HCT116 (cell line): ENCODE measurements around the gene PRSS33. TPM values are rescaled to one million over a fixed set of nuclear protein-coding genes. Genes with fewer than 3 reads are reported as not detected.

Source experiments
- ATAC-seq: fragments of 200-7000 bp; cut with Tn5 transposase; 2 replicates; pipeline ENCODE4 v1.9.1; 2020; ENCODE audit warnings: mild to moderate bottlenecking, moderate library complexity
- BruUV-seq: library from RNA; stranded (reverse); fragments of 400-500 nt; replicated peaks from 2 replicates; lab custom pipeline; 2021; lab: Mats Ljungman, UMichigan
- CTCF ChIA-PET: fragments of 300-600 bp; sonication (Branson Sonifier 250); formaldehyde crosslinking; loops from one replicate; lab custom pipeline; 2021; ENCODE audit warnings: antibody characterized with exemption; lab: Charles Lee
- POLR2A ChIA-PET: fragments of 300-600, 350-600 bp; sonication (Branson Sonifier 250); formaldehyde crosslinking; loops from one replicate; lab custom pipeline; 2021; ENCODE audit warnings: antibody characterized with exemption; lab: Charles Lee
- RAD21 ChIA-PET, 2 experiments: fragments of 300-600 bp; sonication (Branson Sonifier 250); formaldehyde crosslinking; loops; one replicate each; lab custom pipeline; 2023; ENCODE audit warnings: low total read pairs in 2 of 2; ENCODE audit not compliant: uncharacterized antibody in 2 of 2, unreplicated experiment in 2 of 2, low non-redundant PET in 1 of 2; lab: Charles Lee
- DNase-seq: peaks from one replicate; pipeline ENCODE4 v3.0.0-alpha.2; 2010; ENCODE audit warnings: low read depth, low spot score
- H2AFZ ChIP-seq: fragments of 200-600 bp; shearing (Covaris generic), sonication (generic); 2 replicates; pipeline ENCODE4 v1.6.1; 2017; ENCODE audit warnings: low read depth, mixed run types, mixed read lengths, antibody characterized with exemption, low read length; ENCODE audit not compliant: poor library complexity, severe bottlenecking
- H3K27ac ChIP-seq: 2 replicates; pipeline ENCODE4 v1.5.1; 2012; ENCODE audit warnings: low read depth, low read length
- H3K27me3 ChIP-seq: fragments of 200-600 bp; sonication (generic); 2 replicates; pipeline ENCODE4 v1.6.1; 2016; ENCODE audit warnings: mixed run types, low read length, mixed read lengths; ENCODE audit not compliant: insufficient read depth
- H3K36me3 ChIP-seq, 2 experiments: fragments of 200-500 bp in 1 of 2; fragments of 200-600 bp in 1 of 2; sonication (Bioruptor generic) in 1 of 2; sonication (generic) in 1 of 2; 2 replicates each; pipeline versions ENCODE4 v1.5.1 to v1.6.1; 2014 to 2016; ENCODE audit warnings: low read length in 2 of 2, inconsistent platforms in 1 of 2, mixed read lengths in 1 of 2, mixed run types in 1 of 2; ENCODE audit not compliant: insufficient read depth in 2 of 2, control insufficient read depth in 1 of 2
- H3K4me1 ChIP-seq, 2 experiments: fragments of 200-600 bp in 1 of 2; sonication (generic) in 1 of 2; 2 replicates each; pipeline versions ENCODE4 v1.5.1 to v1.6.1; 2012 to 2017; ENCODE audit warnings: low read length in 2 of 2, inconsistent platforms in 1 of 2, mild to moderate bottlenecking in 1 of 2, mixed read lengths in 1 of 2, mixed run types in 1 of 2, moderate library complexity in 1 of 2; ENCODE audit not compliant: insufficient read depth in 2 of 2, control insufficient read depth in 1 of 2
- H3K4me2 ChIP-seq: fragments of 200-600 bp; sonication (generic); 2 replicates; pipeline ENCODE4 v1.6.1; 2017; ENCODE audit warnings: mixed run types, low read length, mixed read lengths
- H3K4me3 ChIP-seq, 2 experiments: fragments of 200-600 bp in 1 of 2; sonication (generic) in 1 of 2; replicated peaks in 1 of 2; 2 replicates each; pipeline ENCODE4 v1.5.1; 2011 to 2016; ENCODE audit warnings: low read length in 2 of 2, control low read depth in 1 of 2, low read depth in 1 of 2, mild to moderate bottlenecking in 1 of 2, mixed read lengths in 1 of 2, mixed run types in 1 of 2
- H3K79me2 ChIP-seq: fragments of 200-600 bp; sonication (generic); 2 replicates; pipeline ENCODE4 v1.6.1; 2017; ENCODE audit warnings: mild to moderate bottlenecking, mixed run types, low read length, moderate library complexity, mixed read lengths; ENCODE audit not compliant: insufficient read depth
- H3K9ac ChIP-seq: fragments of 200-600 bp; sonication (generic); 2 replicates; pipeline ENCODE4 v1.6.1; 2016; ENCODE audit warnings: low read length, mixed read lengths
- H3K9me2 ChIP-seq: fragments of 200-600 bp; sonication (generic), shearing (Covaris generic); 2 replicates; pipeline ENCODE4 v1.6.1; 2017; ENCODE audit warnings: mixed run types, mild to moderate bottlenecking, moderate library complexity; ENCODE audit not compliant: insufficient read depth
- H3K9me3 ChIP-seq, 2 experiments: fragments of 200-500 bp in 1 of 2; fragments of 200-600 bp in 1 of 2; sonication (Bioruptor generic) in 1 of 2; sonication (generic) in 1 of 2; 2 replicates each; pipeline ENCODE4 v1.6.1; 2014 to 2017; ENCODE audit warnings: low read length in 2 of 2, mixed read lengths in 2 of 2, inconsistent platforms in 1 of 2, low read depth in 1 of 2, mild to moderate bottlenecking in 1 of 2, mixed run types in 1 of 2, moderate library complexity in 1 of 2; ENCODE audit not compliant: control insufficient read depth in 1 of 2, insufficient read depth in 1 of 2
- H4K20me1 ChIP-seq: fragments of 200-600 bp; sonication (generic), shearing (Covaris generic); 2 replicates; pipeline ENCODE4 v1.6.1; 2017; ENCODE audit warnings: mixed run types, mild to moderate bottlenecking, moderate library complexity; ENCODE audit not compliant: insufficient read depth
- CBX3 ChIP-seq: IDR thresholded peaks from 2 replicates; pipeline ENCODE4 v1.6.1; 2012; ENCODE audit warnings: low read depth
- CEBPB ChIP-seq: IDR thresholded peaks from 2 replicates; pipeline ENCODE4 v1.6.1; 2012; ENCODE audit warnings: low read depth
- CTCF ChIP-seq, 3 experiments: fragments of 200-600 bp in 1 of 3; sonication (generic) in 1 of 3; IDR thresholded peaks in 2 of 3; conservative IDR thresholded peaks in 1 of 3; 2 replicates each; pipeline ENCODE4 v1.5.1; 2012 to 2017; ENCODE audit warnings: low read depth in 2 of 3, low read length in 2 of 3, antibody characterized with exemption in 1 of 3, borderline replicate concordance in 1 of 3, control low read depth in 1 of 3, mild to moderate bottlenecking in 1 of 3, mixed read lengths in 1 of 3, mixed run types in 1 of 3, moderate library complexity in 1 of 3; ENCODE audit not compliant: insufficient read depth in 1 of 3
- EGR1 ChIP-seq: IDR thresholded peaks from 2 replicates; pipeline ENCODE4 v1.6.1; 2012; ENCODE audit warnings: low read depth
- ELF1 ChIP-seq: IDR thresholded peaks from 2 replicates; pipeline ENCODE4 v1.6.1; 2012; ENCODE audit warnings: low read depth, borderline replicate concordance
- EZH2 ChIP-seq: fragments of 200-600 bp; sonication (generic); IDR thresholded peaks from 2 replicates; pipeline ENCODE4 v1.6.1; 2017; ENCODE audit warnings: antibody characterized with exemption, mixed run types
- MAX ChIP-seq: IDR thresholded peaks from 2 replicates; pipeline ENCODE4 v1.6.1; 2012
- POLR2A ChIP-seq: IDR thresholded peaks from 2 replicates; pipeline ENCODE4 v1.7.0; 2011; ENCODE audit warnings: borderline replicate concordance; ENCODE audit not compliant: insufficient read depth, insufficient read length; ENCODE audit errors: extremely low read depth
- POLR2AphosphoS5 ChIP-seq: IDR thresholded peaks from 2 replicates; pipeline ENCODE4 v1.6.1; 2011; ENCODE audit warnings: mild to moderate bottlenecking, low read depth, low read length, moderate library complexity
- REST ChIP-seq: IDR thresholded peaks from 2 replicates; pipeline ENCODE4 v1.6.1; 2012; ENCODE audit warnings: low read depth
- SP1 ChIP-seq: IDR thresholded peaks from 2 replicates; pipeline ENCODE4 v1.6.1; 2012; ENCODE audit warnings: low read depth
- SRF ChIP-seq: IDR thresholded peaks from 2 replicates; pipeline ENCODE4 v1.6.1; 2012; ENCODE audit warnings: low read depth
- TCF7L2 ChIP-seq: IDR thresholded peaks from 2 replicates; pipeline ENCODE4 v1.7.0; 2011; ENCODE audit warnings: borderline replicate concordance, inconsistent platforms; ENCODE audit not compliant: insufficient read depth, insufficient read length; ENCODE audit errors: extremely low read depth
- YY1 ChIP-seq: IDR thresholded peaks from 2 replicates; pipeline ENCODE4 v1.6.1; 2011; ENCODE audit warnings: low read length, low read depth, moderate library complexity, mild to moderate bottlenecking; ENCODE audit not compliant: insufficient replicate concordance; ENCODE audit errors: extremely low read depth
- ZNF274 ChIP-seq: fragments of 200-500 bp; sonication (Bioruptor generic); IDR thresholded peaks from 2 replicates; pipeline ENCODE4 v1.6.1; 2014; ENCODE audit warnings: mild to moderate bottlenecking, low read depth, low read length, inconsistent platforms
- intact Hi-C: fragments of 100-400 bp; cut with micrococcal nuclease; formaldehyde crosslinking; loops from 2 replicates; pipeline ENCODE4 v1.10.0; 2022
- total RNA-seq: library from RNA; stranded (reverse); gene quantifications from one replicate; pipeline ENCODE4 v1.2.1, GENCODE V29; 2021; ENCODE audit not compliant: unreplicated experiment
- TF ChIP-seq, protein P1 (sequence below): IDR thresholded peaks from 2 replicates; pipeline ENCODE4 v1.6.1; 2012

The PRSS33 gene
- total RNA-seq, 1 experiment from 2014 or later: not detected

DNA sequence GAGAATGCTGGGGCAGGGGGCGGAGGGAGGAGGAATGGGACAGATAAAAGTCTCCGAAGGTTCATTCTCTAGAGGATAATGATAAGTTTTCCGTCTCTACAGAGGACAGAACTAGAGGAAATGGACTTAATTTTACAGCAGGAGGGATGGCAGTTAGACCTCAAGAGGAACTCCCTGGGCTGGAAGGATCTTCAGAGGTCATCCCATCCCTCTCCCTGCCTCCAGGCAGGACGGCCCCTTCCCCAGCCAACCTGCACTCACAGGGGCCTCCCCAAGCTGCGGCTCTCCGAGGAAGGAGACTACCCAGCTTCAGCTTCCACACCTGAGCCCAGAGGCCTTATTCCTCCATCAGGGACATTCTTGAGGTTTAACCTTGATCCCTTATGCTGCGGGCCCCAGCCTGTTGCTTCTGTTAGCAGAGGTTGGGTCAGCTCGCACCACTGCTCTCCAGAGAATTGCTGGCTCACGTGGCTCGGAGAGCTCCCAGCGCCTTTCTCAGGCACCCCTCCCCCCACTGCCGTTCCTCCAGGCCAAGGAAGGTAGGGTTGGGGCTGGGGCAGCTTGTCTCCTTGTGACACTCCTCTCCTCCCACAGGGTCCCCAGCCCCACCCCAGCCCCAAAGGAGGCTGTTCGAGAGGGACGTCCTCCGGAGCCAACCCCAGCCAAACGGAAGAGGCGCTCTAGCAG is 18.8 kb downstream of the PRSS33 start:
- peaks cover 22% of the 10 kb centered on the region; the same call in 1 of the 2 replicates for H4K20me1 ChIP-seq
- no peak overlapping the region for H3K4me2 ChIP-seq
- no peak overlapping the region for H3K27ac ChIP-seq
- no peaks in the 10 kb centered on the region for H3K9me2 ChIP-seq
- intact Hi-C loops: no loop called here
- RAD21 ChIA-PET: no interaction called here
- H3K4me1 ChIP-seq: peaks cover 0 to 43% of the 10 kb centered on the region in 2 experiments; a peak in 2 of 4 replicates
- H3K4me3 ChIP-seq: no peak overlapping the region
- TF ChIP-seq CBX3 (no peak), EZH2 (no peak), ELF1 (no peak), CTCF (IDR thresholded peaks at IDR 0.05 in 2 of 3, conservative IDR thresholded peaks at IDR 0.05 in 1 of 3; ENCODE audit: borderline replicate concordance in 1 of 3, insufficient read depth in 1 of 3, low read depth in 2 of 3, low read length in 2 of 3) (no peak), EGR1 (no peak), SP1 (no peak), TCF7L2 (no peak), YY1 (no peak), REST (no peak), POLR2AphosphoS5 (no peak), POLR2A (no peak), CEBPB (no peak), ZNF274 (no peak), MAX (no peak), SRF (no peak)
- TF ChIP-seq, protein P1, sequence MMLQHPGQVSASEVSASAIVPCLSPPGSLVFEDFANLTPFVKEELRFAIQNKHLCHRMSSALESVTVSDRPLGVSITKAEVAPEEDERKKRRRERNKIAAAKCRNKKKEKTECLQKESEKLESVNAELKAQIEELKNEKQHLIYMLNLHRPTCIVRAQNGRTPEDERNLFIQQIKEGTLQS: no peak
- POLR2A ChIA-PET: interaction anchor here (1.4 kb wide), 1 partner anchor 10 kb away, joined by 3 read pairs; no protein-coding TSS in a partner anchor
- BruUV-seq: no TSS peak
- CTCF ChIA-PET: no interaction called here
- H2AFZ ChIP-seq: no peak overlapping the region
- H3K9ac ChIP-seq: no peak overlapping the region
- no peak for DNase-seq
- no peaks in the 10 kb centered on the region for H3K9me3 ChIP-seq
- peaks cover 89% of the 10 kb centered on the region for H3K79me2 ChIP-seq
- no peaks in the 10 kb centered on the region for H3K27me3 ChIP-seq
- H3K36me3 ChIP-seq: peaks cover 47 to 88% of the 10 kb centered on the region in 2 experiments
- ATAC-seq: no peak
